Mesenchymal stem cell (in vitro differentiated cells and primary cell): ENCODE data around the gene CST9L. TPM values are rescaled to one million over a fixed set of nuclear protein-coding genes. Genes with fewer than 3 reads are reported as not detected.

Experiments used
- DNase-seq: peaks from one replicate; pipeline ENCODE4 v3.0.0-alpha.2; 2013
- H2AFZ ChIP-seq: one replicate; pipeline ENCODE4 v1.6.1; 2013; ENCODE audit warnings: low read depth, mild to moderate bottlenecking, control low read depth, inconsistent platforms, low read length, moderate library complexity
- H2AK5ac ChIP-seq: 2 replicates; pipeline ENCODE4 v1.6.1; 2013; ENCODE audit warnings: low read length, moderate library complexity, mild to moderate bottlenecking, inconsistent platforms; ENCODE audit not compliant: severe bottlenecking
- H2BK120ac ChIP-seq: one replicate; pipeline ENCODE4 v1.6.1; 2013; ENCODE audit warnings: low read depth, mild to moderate bottlenecking, inconsistent platforms, low read length, moderate library complexity
- H2BK12ac ChIP-seq, 2 experiments: one replicate each; pipeline ENCODE4 v1.6.1; 2013; ENCODE audit warnings: inconsistent platforms in 2 of 2, low read length in 2 of 2, mild to moderate bottlenecking in 2 of 2, moderate library complexity in 2 of 2, control low read depth in 1 of 2
- H2BK15ac ChIP-seq: one replicate; pipeline ENCODE4 v1.6.1; 2013; ENCODE audit warnings: mild to moderate bottlenecking, low read depth, inconsistent platforms; ENCODE audit not compliant: poor library complexity, severe bottlenecking
- H2BK5ac ChIP-seq: 2 replicates; pipeline ENCODE4 v1.6.1; 2013; ENCODE audit warnings: low read depth, mild to moderate bottlenecking, low read length, control low read depth, inconsistent platforms; ENCODE audit not compliant: poor library complexity, severe bottlenecking
- H3K14ac ChIP-seq, 2 experiments: one replicate each; pipeline ENCODE4 v1.6.1; 2013; ENCODE audit warnings: inconsistent platforms in 2 of 2, low read length in 2 of 2, control low read depth in 1 of 2, mild to moderate bottlenecking in 1 of 2, moderate library complexity in 1 of 2
- H3K18ac ChIP-seq, 2 experiments: one replicate each; pipeline ENCODE4 v1.6.1; 2013; ENCODE audit warnings: inconsistent platforms in 2 of 2, low read length in 2 of 2, control low read depth in 1 of 2, low read depth in 1 of 2, mild to moderate bottlenecking in 1 of 2
- H3K23ac ChIP-seq, 2 experiments: one replicate each; pipeline ENCODE4 v1.6.1; 2013; ENCODE audit warnings: inconsistent platforms in 2 of 2, low read length in 2 of 2, mild to moderate bottlenecking in 2 of 2, moderate library complexity in 2 of 2, control low read depth in 1 of 2
- H3K27ac ChIP-seq: 2 replicates; pipeline ENCODE4 v1.5.1; 2013; ENCODE audit warnings: mild to moderate bottlenecking, moderate library complexity, low read length, control low read depth, inconsistent platforms; ENCODE audit not compliant: poor library complexity, severe bottlenecking
- H3K27me3 ChIP-seq, 2 experiments: 2 replicates each; pipeline versions ENCODE4 v1.6.1 to v1.7.0; 2013; ENCODE audit warnings: low read length in 2 of 2, mild to moderate bottlenecking in 2 of 2, moderate library complexity in 2 of 2, control low read depth in 1 of 2, inconsistent platforms in 1 of 2; ENCODE audit not compliant: control insufficient read depth in 1 of 2, insufficient read depth in 1 of 2
- H3K36me3 ChIP-seq, 2 experiments: 2 replicates each; pipeline versions ENCODE4 v1.6.1 to v1.7.0; 2013; ENCODE audit warnings: low read length in 2 of 2, control low read depth in 1 of 2, inconsistent platforms in 1 of 2, low read depth in 1 of 2, mild to moderate bottlenecking in 1 of 2; ENCODE audit not compliant: insufficient read depth in 2 of 2, control insufficient read depth in 1 of 2
- H3K4ac ChIP-seq, 2 experiments: one replicate each; pipeline ENCODE4 v1.6.1; 2013; ENCODE audit warnings: inconsistent platforms in 2 of 2, low read length in 2 of 2, mild to moderate bottlenecking in 2 of 2, moderate library complexity in 2 of 2, control low read depth in 1 of 2, low read depth in 1 of 2
- H3K4me1 ChIP-seq: 2 replicates; pipeline ENCODE4 v1.6.1; 2013; ENCODE audit warnings: low read depth, low read length, control low read depth; ENCODE audit not compliant: control insufficient read depth, insufficient read depth
- H3K4me2 ChIP-seq: 2 replicates; pipeline ENCODE4 v1.6.1; 2013; ENCODE audit warnings: low read length, mild to moderate bottlenecking, inconsistent platforms; ENCODE audit not compliant: poor library complexity, severe bottlenecking
- H3K4me3 ChIP-seq, 2 experiments: 2 replicates each; pipeline versions ENCODE4 v1.5.1 to v1.7.0; 2013; ENCODE audit warnings: low read length in 2 of 2, mild to moderate bottlenecking in 2 of 2, control low read depth in 1 of 2, low read depth in 1 of 2; ENCODE audit not compliant: insufficient read depth in 1 of 2
- H3K79me1 ChIP-seq: replicated peaks from 2 replicates; pipeline ENCODE4 v1.6.1; 2013; ENCODE audit warnings: mild to moderate bottlenecking, control low read depth, low read length, inconsistent platforms; ENCODE audit not compliant: poor library complexity, severe bottlenecking
- H3K9ac ChIP-seq: 2 replicates; pipeline ENCODE4 v1.7.0; 2013; ENCODE audit warnings: mild to moderate bottlenecking, low read length, moderate library complexity
- H3K9me3 ChIP-seq: 2 replicates; pipeline ENCODE4 v1.7.0; 2013; ENCODE audit warnings: mild to moderate bottlenecking, low read length; ENCODE audit not compliant: control insufficient read depth
- H4K8ac ChIP-seq: one replicate; pipeline ENCODE4 v1.6.1; 2013; ENCODE audit warnings: inconsistent platforms, mild to moderate bottlenecking, low read length, moderate library complexity
- H4K91ac ChIP-seq: one replicate; pipeline ENCODE4 v1.6.1; 2013; ENCODE audit warnings: mild to moderate bottlenecking, low read length, inconsistent platforms
- WGBS: methylation state at CpG from one replicate; pipeline ENCODE4 v1.1.7; 2013; ENCODE audit warnings: mixed read lengths; 5-methylcytosine and 5-hydroxymethylcytosine counted together
- polyA plus RNA-seq, 2 experiments: library from polyadenylated mRNA; stranded (reverse); fragments of 200-250 nt; gene quantifications; one replicate each; pipeline ENCODE4 v1.2.3, GENCODE V29; 2013

The CST9L gene
- polyA plus RNA-seq (2013, experiment 1 of 2), result not detected
- not detected for polyA plus RNA-seq (2013, experiment 2 of 2)

- Histone ChIP-seq H2BK5ac (no peak within 1 kb of the TSS), H2AFZ (no peak within 1 kb of the TSS), H3K9me3 (peaks cover 6% of the 10 kb centered on the region), H2BK120ac (no peak within 1 kb of the TSS), H3K27ac (no peak within 1 kb of the TSS), H4K8ac (no peak within 1 kb of the TSS), H3K36me3 (no peaks in the 10 kb centered on the region), H3K18ac (no peak within 1 kb of the TSS), H4K91ac (no peak within 1 kb of the TSS), H2BK12ac (no peak within 1 kb of the TSS), H3K23ac (no peak within 1 kb of the TSS), H3K14ac (no peak within 1 kb of the TSS), H3K4me1 (no peaks in the 10 kb centered on the region), H3K4me2 (no peak within 1 kb of the TSS), H2AK5ac (no peak within 1 kb of the TSS), H3K4me3 (no peak within 1 kb of the TSS), H3K79me1 (no peaks in the 10 kb centered on the region), H3K9ac (no peak within 1 kb of the TSS), H3K4ac (no peak within 1 kb of the TSS), H3K27me3 (peaks cover 9 to 10% of the 10 kb centered on the region in 2 experiments), H2BK15ac (no peak within 1 kb of the TSS)
- WGBS, result 38% methylated on average over 8 of the region's 11 CpGs
- DNase-seq, result no peak
These were observed at the start of gene CST9L for GRCh38 chr20:23568320-23568970. CST9L (minus strand) TSS chr20:23568484; CDS start chr20:23568450, 34 bp downstream.

- H2BK15ac ChIP-seq, result no peak overlapping the region
- peak overlapping the region in 1 of 2 experiments; percentile 11 for H3K18ac ChIP-seq
- H3K4me2 ChIP-seq, result no peak overlapping the region
- no peak overlapping the region for H4K8ac ChIP-seq
- H3K9me3 ChIP-seq, result no peaks in the 10 kb centered on the region
- H3K36me3 ChIP-seq, result no peaks in the 10 kb centered on the region
- no peak overlapping the region for H2BK5ac ChIP-seq
- H4K91ac ChIP-seq, result peak overlapping the region; percentile 61
- peak overlapping the region; percentile 47 for H3K9ac ChIP-seq
- H2BK12ac ChIP-seq, result peak overlapping the region in 1 of 2 experiments; percentile 86
- no peak overlapping the region for H3K27ac ChIP-seq
- no peak overlapping the region for H2AFZ ChIP-seq
- peaks cover under 1% of the 10 kb centered on the region for H3K4me1 ChIP-seq
- 95% methylated on average over 5 of the region's 5 CpGs for WGBS
- no peak overlapping the region for H2AK5ac ChIP-seq
- peaks cover 0 to 8% of the 10 kb centered on the region in 2 experiments for H3K27me3 ChIP-seq
- no peak overlapping the region for H3K14ac ChIP-seq
- H3K79me1 ChIP-seq, result no peaks in the 10 kb centered on the region
- H2BK120ac ChIP-seq, result peak overlapping the region; percentile 34
- H3K4me3 ChIP-seq, result peak overlapping the region in 1 of 2 experiments; percentile 30
- no peak overlapping the region for H3K4ac ChIP-seq
- no peak for DNase-seq
- no peak overlapping the region for H3K23ac ChIP-seq
These were observed 45.9 kb upstream of the CST9L start for GRCh38 chr20:23614163-23614562.

- H4K91ac ChIP-seq, result no peak overlapping the region
- no peaks in the 10 kb centered on the region for H3K79me1 ChIP-seq
- peaks cover 0 to 8% of the 10 kb centered on the region in 2 experiments for H3K27me3 ChIP-seq
- no peak overlapping the region for H2BK5ac ChIP-seq
- no peak overlapping the region for H3K4me2 ChIP-seq
- H3K9ac ChIP-seq, result peak overlapping the region; percentile 47
- H2BK15ac ChIP-seq, result no peak overlapping the region
- no peak overlapping the region for H2AK5ac ChIP-seq
- no peak overlapping the region for H2BK120ac ChIP-seq
- no peak overlapping the region for H3K14ac ChIP-seq
- H3K18ac ChIP-seq, result no peak overlapping the region
- H2BK12ac ChIP-seq, result peak overlapping the region in 1 of 2 experiments; percentile 2
- H3K27ac ChIP-seq, result no peak overlapping the region
- H2AFZ ChIP-seq, result no peak overlapping the region
- H4K8ac ChIP-seq, result peak overlapping the region; percentile 23
- no peaks in the 10 kb centered on the region for H3K9me3 ChIP-seq
- no peaks in the 10 kb centered on the region for H3K36me3 ChIP-seq
- no peak overlapping the region for H3K4ac ChIP-seq
- H3K4me3 ChIP-seq, result no peak overlapping the region
- DNase-seq, result no peak
- no peak overlapping the region for H3K23ac ChIP-seq
- H3K4me1 ChIP-seq, result peaks cover 3% of the 10 kb centered on the region
These were observed 45.4 kb upstream of the CST9L start for GRCh38 chr20:23613676-23614075.

GRCh38 chr20:23612396-23612795 is 44.1 kb upstream of the CST9L start:
- Histone ChIP-seq H4K8ac (no peak overlapping the region), H3K9ac (no peak overlapping the region), H3K9me3 (no peaks in the 10 kb centered on the region), H3K14ac (no peak overlapping the region), H3K27ac (no peak overlapping the region), H2BK15ac (no peak overlapping the region), H3K4ac (no peak overlapping the region), H3K23ac (no peak overlapping the region), H2BK12ac (no peak overlapping the region), H2AFZ (no peak overlapping the region), H3K79me1 (no peaks in the 10 kb centered on the region), H3K18ac (no peak overlapping the region), H2AK5ac (no peak overlapping the region), H3K4me2 (no peak overlapping the region), H3K4me3 (no peak overlapping the region), H4K91ac (no peak overlapping the region), H2BK5ac (no peak overlapping the region), H2BK120ac (no peak overlapping the region), H3K27me3 (peaks cover 0 to 8% of the 10 kb centered on the region in 2 experiments), H3K36me3 (no peaks in the 10 kb centered on the region), H3K4me1 (peaks cover 11% of the 10 kb centered on the region)
- WGBS, result 83% methylated on average over 2 of the region's 2 CpGs
- no peak for DNase-seq
